Fibroblast of skin of abdomen (primary cell): ENCODE data around the gene CDC16. TPM values are rescaled to one million over a fixed set of nuclear protein-coding genes. Genes with fewer than 3 reads are reported as not detected.
"Not testable (repeated sequence)": the region's sequence is repeated elsewhere in the genome, so short reads cannot be mapped to it uniquely, and the experiment has no call there.

Experiments used
- DNase-seq: peaks from one replicate; pipeline ENCODE4 v3.0.0-alpha.2; 2013
- polyA plus RNA-seq, 2 experiments: library from polyadenylated mRNA; unstranded; fragments of 120-200 nt; gene quantifications; one replicate each; pipeline ENCODE4 v1.2.1, GENCODE V29; 2013; ENCODE audit not compliant: insufficient read length in 2 of 2

The CDC16 gene
- polyA plus RNA-seq (2013, experiment 1 of 2; ENCODE audit: insufficient read length): 84.0 TPM
- polyA plus RNA-seq (2013, experiment 2 of 2; ENCODE audit: insufficient read length): 82.4 TPM

- peak; percentile 93 for DNase-seq
These were observed at the start of gene CDC16 for GRCh38 chr13:114234645-114235421. Gene CDC16 (plus strand): TSS chr13:114234897. CDS start chr13:114235085, 188 bp downstream.

- no peak for DNase-seq
These were observed 49.3 kb upstream of the CDC16 start for GRCh38 chr13:114185182-114185971.

GRCh38 chr13:114194853-114195252, 39.8 kb upstream of the CDC16 start:
- DNase-seq: no peak

GRCh38 chr13:114196629-114197028, 38.1 kb upstream of the CDC16 start:
- DNase-seq: no peak

- no peak for DNase-seq
These were observed 36.1 kb upstream of the CDC16 start for GRCh38 chr13:114198556-114198955.

- not testable (repeated sequence) for DNase-seq
These were observed 35.2 kb upstream of the CDC16 start for GRCh38 chr13:114199526-114199925.

- no peak for DNase-seq
These were observed 34.7 kb upstream of the CDC16 start for GRCh38 chr13:114199954-114200353.

GRCh38 chr13:114200399-114200911, 34.2 kb upstream of the CDC16 start:
- peak; percentile 10 for DNase-seq

GRCh38 chr13:114202581-114202980, 32.1 kb upstream of the CDC16 start:
- no peak for DNase-seq

GRCh38 chr13:114203536-114203935, 31.2 kb upstream of the CDC16 start:
- no peak for DNase-seq

GRCh38 chr13:114204894-114205293, 29.8 kb upstream of the CDC16 start:
- no peak for DNase-seq

GRCh38 chr13:114208134-114208533, 26.6 kb upstream of the CDC16 start:
- no peak for DNase-seq

- DNase-seq: no peak
These were observed 23.1 kb upstream of the CDC16 start for GRCh38 chr13:114211446-114212157.

- peak; percentile 55 for DNase-seq
These were observed 22.6 kb upstream of the CDC16 start for GRCh38 chr13:114212158-114212495.

GRCh38 chr13:114213980-114214379, 20.7 kb upstream of the CDC16 start:
- DNase-seq: no peak

- DNase-seq: no peak
These were observed 15.3 kb upstream of the CDC16 start for GRCh38 chr13:114219392-114219791.

- DNase-seq: no peak
These were observed 12.2 kb upstream of the CDC16 start for GRCh38 chr13:114222461-114222968.

GRCh38 chr13:114224201-114224600, 10.5 kb upstream of the CDC16 start:
- no peak for DNase-seq

GRCh38 chr13:114225610-114226009, 9.1 kb upstream of the CDC16 start:
- no peak for DNase-seq

- no peak for DNase-seq
These were observed 8.6 kb upstream of the CDC16 start for GRCh38 chr13:114226088-114226487.

GRCh38 chr13:114226699-114227323, 7.9 kb upstream of the CDC16 start:
- DNase-seq: peak; percentile 75

- no peak for DNase-seq
These were observed 7.2 kb upstream of the CDC16 start for GRCh38 chr13:114227528-114227927.
